ENCODE measurements around the gene USP6. TPM values are rescaled to one million over a fixed set of nuclear protein-coding genes. Genes with fewer than 3 reads are reported as not detected.
"Not testable (repeated sequence)": the region's sequence is repeated elsewhere in the genome, so short reads cannot be mapped to it uniquely, and the experiment has no call there.

USP6 gene
- total RNA-seq, 2 donors from 2014 or later: 0.13 TPM; not detected in 1

GRCh38 chr17:5135726-5136579 lies 20.1 kb downstream of the USP6 start:
- H3K9ac ChIP-seq (ENCODE audit: low read depth in 2 of 2, low read length in 2 of 2): no peak overlapping the region
- H3K9me3 ChIP-seq: no peaks in the 10 kb centered on the region
- H3K27ac ChIP-seq: no peak overlapping the region
- no peaks in the 10 kb centered on the region for H3K36me3 ChIP-seq
- H3K27me3 ChIP-seq: no peaks in the 10 kb centered on the region
- no peak for DNase-seq
- no peak for TF ChIP-seq CTCF (IDR thresholded peaks at IDR 0.05)
- intact Hi-C loops (cut with DNase I): no loop called here
- H3K4me3 ChIP-seq: no peak overlapping the region
- H3K4me1 ChIP-seq: no peaks in the 10 kb centered on the region

DNA sequence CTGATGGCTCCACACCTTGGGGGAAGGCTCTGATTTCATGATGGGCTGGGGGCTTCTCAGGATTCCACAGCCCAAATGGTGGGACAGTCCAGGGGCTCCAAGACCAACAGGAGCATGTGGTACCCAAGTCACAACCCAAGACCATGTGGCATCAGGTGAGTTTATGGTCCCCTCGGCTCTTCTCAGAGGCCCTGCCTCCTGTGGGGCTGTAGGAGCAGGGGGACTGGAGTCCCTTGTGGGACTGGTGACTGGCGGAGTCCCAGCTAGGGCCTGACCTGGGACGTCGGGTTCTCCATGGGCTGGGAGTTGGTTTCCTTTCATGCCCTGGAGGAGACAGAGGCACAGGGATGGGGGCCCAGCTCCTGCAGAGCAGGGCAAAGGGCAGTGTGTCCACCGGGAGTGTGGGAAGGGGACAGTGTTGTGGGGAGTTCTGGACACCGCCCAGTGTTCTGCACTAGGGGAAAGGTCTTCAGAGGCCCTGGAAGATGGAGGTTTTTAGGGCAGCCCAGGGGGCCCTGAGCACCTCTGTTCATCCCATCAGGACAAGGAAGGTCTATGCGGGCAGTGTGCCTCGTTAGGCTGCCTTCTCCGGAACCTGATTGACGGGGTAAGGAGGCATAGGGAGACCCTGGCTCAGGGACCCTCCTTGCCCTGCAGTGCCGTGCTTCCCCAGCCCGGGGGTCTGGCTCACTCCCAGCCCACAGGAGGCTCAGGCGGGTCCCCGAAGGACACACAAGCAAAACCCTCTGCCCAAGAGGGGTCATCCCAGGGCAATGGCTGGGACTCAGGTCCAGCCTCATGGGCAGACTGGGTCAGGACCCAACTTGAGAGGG lies 21.0 kb downstream of the USP6 start:
- H3K4me3 ChIP-seq; H3K4me1 ChIP-seq; H3K27me3 ChIP-seq; H3K9me3 ChIP-seq; intact Hi-C loops (cut with DNase I); DNase-seq; H3K27ac ChIP-seq; H3K36me3 ChIP-seq; H3K9ac ChIP-seq (ENCODE audit: low read depth in 2 of 2, low read length in 2 of 2): not testable (repeated sequence)

DNA sequence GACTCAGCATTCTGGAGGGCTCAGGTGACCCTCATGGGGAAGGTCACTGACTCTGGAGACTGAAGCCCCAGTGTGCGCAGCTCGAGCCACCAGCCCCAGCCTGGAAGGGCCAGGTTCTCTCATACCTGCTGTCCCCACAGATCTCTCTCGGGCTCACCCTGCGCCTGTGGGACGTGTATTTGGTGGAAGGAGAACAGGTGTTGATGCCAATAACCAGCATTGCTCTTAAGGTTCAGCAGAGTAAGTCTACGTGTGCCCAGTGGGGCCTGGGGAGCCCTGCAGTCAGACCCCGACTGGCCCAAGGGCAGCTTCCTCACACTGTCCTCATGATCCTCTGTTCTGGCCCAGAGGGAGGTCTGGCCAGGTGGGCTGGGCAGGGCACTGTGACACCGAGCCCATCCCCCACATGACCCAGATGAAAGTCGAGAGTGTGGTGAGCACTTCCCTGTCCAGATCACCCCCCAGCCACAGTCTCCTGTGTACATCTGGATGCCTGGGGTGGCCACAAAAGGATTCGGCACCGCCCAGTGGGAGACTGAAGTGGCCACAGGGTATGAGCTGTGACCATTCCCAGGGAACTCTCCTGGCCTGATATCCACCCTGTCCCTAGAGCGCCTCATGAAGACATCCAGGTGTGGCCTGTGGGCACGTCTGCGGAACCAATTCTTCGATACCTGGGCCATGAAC lies 21.8 kb downstream of the USP6 start:
- H3K4me1 ChIP-seq; H3K4me3 ChIP-seq; H3K9me3 ChIP-seq; H3K27me3 ChIP-seq; H3K27ac ChIP-seq; intact Hi-C loops (cut with DNase I); H3K9ac ChIP-seq (ENCODE audit: low read depth in 2 of 2, low read length in 2 of 2); H3K36me3 ChIP-seq; DNase-seq: not testable (repeated sequence)

GRCh38 chr17:5138198-5138544 lies 22.3 kb downstream of the USP6 start:
- DNase-seq; H3K4me3 ChIP-seq; H3K36me3 ChIP-seq; H3K27me3 ChIP-seq; H3K27ac ChIP-seq; intact Hi-C loops (cut with DNase I); H3K9ac ChIP-seq (ENCODE audit: low read depth in 2 of 2, low read length in 2 of 2); H3K9me3 ChIP-seq; H3K4me1 ChIP-seq: not testable (repeated sequence)

GRCh38 chr17:5138616-5139457 lies 23.0 kb downstream of the USP6 start:
- Histone ChIP-seq H3K27me3 (no peaks in the 10 kb centered on the region), H3K4me1 (no peaks in the 10 kb centered on the region), H3K27ac (no peak overlapping the region), H3K9me3 (no peaks in the 10 kb centered on the region), H3K4me3 (no peak overlapping the region), H3K36me3 (no peaks in the 10 kb centered on the region), H3K9ac (ENCODE audit: low read depth in 2 of 2, low read length in 2 of 2) (no peak overlapping the region)
- no peak for DNase-seq
- intact Hi-C loops (cut with DNase I): no loop called here
- TF ChIP-seq CTCF (IDR thresholded peaks at IDR 0.05): no peak

DNA sequence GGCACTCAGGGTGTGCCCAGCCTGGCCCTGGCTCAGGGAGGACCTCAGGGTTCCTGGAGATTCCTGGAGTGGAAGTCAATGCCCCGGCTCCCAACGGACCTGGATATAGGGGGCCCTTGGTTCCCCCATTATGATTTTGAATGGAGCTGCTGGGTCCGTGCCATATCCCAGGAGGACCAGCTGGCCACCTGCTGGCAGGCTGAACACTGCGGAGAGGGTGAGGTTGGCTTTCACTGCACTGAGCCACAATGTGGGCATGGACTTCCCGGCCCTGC lies 23.6 kb downstream of the USP6 start:
- no peaks in the 10 kb centered on the region for H3K9me3 ChIP-seq
- intact Hi-C loops (cut with DNase I): no loop called here
- H3K36me3 ChIP-seq: no peaks in the 10 kb centered on the region
- H3K4me3 ChIP-seq: no peak overlapping the region
- no peak overlapping the region for H3K27ac ChIP-seq
- H3K4me1 ChIP-seq: no peaks in the 10 kb centered on the region
- no peaks in the 10 kb centered on the region for H3K27me3 ChIP-seq
- no peak for TF ChIP-seq CTCF (IDR thresholded peaks at IDR 0.05)
- no peak overlapping the region for H3K9ac ChIP-seq (ENCODE audit: low read depth in 2 of 2, low read length in 2 of 2)
- no peak for DNase-seq

DNA sequence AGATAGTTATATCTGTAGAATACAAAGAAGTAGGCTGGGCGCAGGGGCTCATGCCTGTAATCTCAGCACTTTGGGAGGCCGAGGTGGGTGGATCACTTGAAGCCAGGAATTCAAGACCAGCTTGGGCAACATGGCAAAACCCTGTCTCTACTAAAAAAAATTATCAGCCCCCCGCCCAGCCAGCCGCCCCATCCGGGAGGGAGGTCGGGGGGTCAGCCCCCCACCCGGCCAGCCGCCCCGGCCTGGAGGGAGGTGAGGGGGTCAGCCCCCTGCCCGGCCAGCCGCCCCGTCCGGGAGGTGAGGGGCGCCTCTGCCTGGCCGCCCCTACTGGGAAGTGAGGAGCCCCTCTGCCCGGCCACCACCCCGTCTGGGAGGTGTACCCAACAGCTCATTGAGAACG lies 27.0 kb downstream of the USP6 start:
- intact Hi-C loops (cut with DNase I); H3K36me3 ChIP-seq; DNase-seq; H3K27ac ChIP-seq; H3K27me3 ChIP-seq; H3K9ac ChIP-seq (ENCODE audit: low read depth in 2 of 2, low read length in 2 of 2); H3K4me3 ChIP-seq; H3K9me3 ChIP-seq; H3K4me1 ChIP-seq: not testable (repeated sequence)

DNA sequence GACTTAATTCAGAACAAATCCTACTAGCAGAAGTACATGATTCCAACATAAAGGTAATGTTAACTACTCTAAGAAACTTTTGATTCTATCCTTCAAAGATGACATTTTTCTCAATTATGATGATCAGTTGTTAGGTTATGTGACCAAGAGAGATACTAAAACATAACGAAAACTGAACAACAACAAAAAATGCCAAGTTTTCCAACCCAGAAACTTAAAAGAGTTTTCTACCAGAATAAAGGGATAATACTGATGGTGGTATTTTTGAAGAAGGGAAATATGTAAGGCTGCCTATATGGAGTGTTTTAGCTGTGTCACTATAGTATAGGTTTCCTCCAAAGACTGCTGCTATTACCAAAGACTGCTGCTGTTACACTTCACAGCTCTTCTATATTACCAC lies 30.3 kb downstream of the USP6 start:
- H3K4me3 ChIP-seq; H3K27me3 ChIP-seq; DNase-seq; H3K36me3 ChIP-seq; H3K27ac ChIP-seq; H3K9me3 ChIP-seq; H3K9ac ChIP-seq (ENCODE audit: low read depth in 2 of 2, low read length in 2 of 2); intact Hi-C loops (cut with DNase I); H3K4me1 ChIP-seq: not testable (repeated sequence)

DNA sequence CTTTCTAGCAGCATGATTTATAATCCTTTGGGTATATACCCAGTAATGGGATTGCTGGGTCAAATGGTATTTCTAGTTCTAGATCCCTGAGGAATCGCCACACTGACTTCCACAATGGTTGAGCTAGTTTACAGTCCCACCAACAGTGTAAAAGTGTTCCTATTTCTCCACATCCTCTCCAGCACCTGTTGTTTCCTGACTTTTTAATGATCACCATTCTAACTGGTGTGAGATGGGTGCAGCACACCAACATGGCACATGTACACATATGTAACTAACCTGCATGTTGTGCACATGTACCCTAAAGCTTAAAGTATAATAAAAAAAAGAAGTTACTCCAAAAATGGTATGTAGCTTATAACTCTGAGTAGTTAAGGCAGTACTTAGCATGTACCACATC lies 44.9 kb downstream of the USP6 start:
- H3K9ac ChIP-seq (ENCODE audit: low read depth in 2 of 2, low read length in 2 of 2); DNase-seq; H3K27me3 ChIP-seq; intact Hi-C loops (cut with DNase I); H3K9me3 ChIP-seq; H3K36me3 ChIP-seq; H3K27ac ChIP-seq; H3K4me3 ChIP-seq; H3K4me1 ChIP-seq: not testable (repeated sequence)

All from colonic mucosa (tissue), 4 donors.